GM23338 (cell line): ENCODE data around the gene CDK5RAP2.

Source experiments
- CREB1 ChIP-seq: fragments of 250-450 bp; sonication (Bioruptor Pico); IDR thresholded peaks from 2 replicates; pipeline ENCODE4 v1.5.0; 2020; ENCODE audit warnings: low read depth, mild to moderate bottlenecking, moderate library complexity
- CTCF ChIP-seq, 2 experiments: fragments of 200-600 bp in 1 of 2; sonication (generic) in 1 of 2; conservative IDR thresholded peaks; 2 replicates each; pipeline versions ENCODE4 v1.5.1 to v1.6.1; 2016 to 2017; ENCODE audit warnings: antibody characterized with exemption in 2 of 2, low read depth in 2 of 2, mild to moderate bottlenecking in 2 of 2, moderate library complexity in 1 of 2
- EZH2 ChIP-seq: fragments of 200-600 bp; sonication (generic); IDR thresholded peaks from one replicate; pipeline ENCODE4 v1.8.0; 2017; ENCODE audit warnings: antibody characterized with exemption, mild to moderate bottlenecking, low read depth; ENCODE audit not compliant: unreplicated experiment
- EZH2phosphoT487 ChIP-seq: fragments of 200-600 bp; sonication (generic); IDR thresholded peaks from one replicate; pipeline ENCODE4 v1.8.1; 2018; ENCODE audit warnings: antibody characterized with exemption; ENCODE audit not compliant: unreplicated experiment
- JUNB ChIP-seq: IDR thresholded peaks from one replicate; pipeline ENCODE4 v1.6.1; 2016; ENCODE audit warnings: antibody characterized with exemption; ENCODE audit not compliant: unreplicated experiment
- POLR2AphosphoS5 ChIP-seq: IDR thresholded peaks from 2 replicates; pipeline ENCODE4 v1.6.1; 2016; ENCODE audit warnings: antibody characterized with exemption, low read depth
- REST ChIP-seq: IDR thresholded peaks from one replicate; pipeline ENCODE4 v1.6.1; 2018; ENCODE audit warnings: antibody characterized with exemption; ENCODE audit not compliant: unreplicated experiment
- STAT1 ChIP-seq: IDR thresholded peaks from one replicate; pipeline ENCODE4 v1.6.1; 2016; ENCODE audit warnings: antibody characterized with exemption; ENCODE audit not compliant: unreplicated experiment
- ZNF114 ChIP-seq: fragments of 250-450 bp; sonication (Bioruptor Pico); IDR thresholded peaks from 2 replicates; pipeline ENCODE4 v1.5.0; 2020; ENCODE audit warnings: mild to moderate bottlenecking, moderate library complexity
- ZNF331 ChIP-seq: fragments of 250-450 bp; sonication (Bioruptor Pico); IDR thresholded peaks from 2 replicates; pipeline ENCODE4 v1.5.0; 2020; ENCODE audit warnings: low read depth, mild to moderate bottlenecking, moderate library complexity

DNA sequence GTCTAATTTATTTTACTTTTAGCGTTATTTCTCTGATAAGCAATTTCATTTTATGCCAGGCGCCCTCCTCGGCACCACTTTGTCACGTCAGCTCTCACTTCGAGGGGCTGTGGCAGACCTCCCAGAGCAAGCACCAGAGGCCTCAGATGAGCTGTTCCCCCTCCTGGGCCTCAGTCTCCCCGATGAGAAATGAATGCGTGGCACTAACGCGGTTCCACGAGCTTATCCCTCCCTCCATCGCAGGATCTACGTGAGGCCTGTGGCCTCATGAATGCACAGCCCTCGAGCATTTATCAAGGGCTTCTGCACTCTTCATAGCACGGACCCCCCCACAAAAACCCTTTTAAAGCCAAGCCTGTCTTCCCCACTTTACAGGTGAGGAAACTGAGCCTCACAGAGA, 205.2 kb downstream of the CDK5RAP2 start:
- TF ChIP-seq REST, result no peak
- TF ChIP-seq CTCF (conservative IDR thresholded peaks at IDR 0.05; ENCODE audit: low read depth in 2 of 2), result no peak
- TF ChIP-seq EZH2, result no peak
- no peak for TF ChIP-seq JUNB
- TF ChIP-seq POLR2AphosphoS5, result no peak
- no peak for TF ChIP-seq EZH2phosphoT487
- no peak for TF ChIP-seq CREB1 (CRISPR knock-in tag)
- TF ChIP-seq ZNF114 (CRISPR knock-in tag), result no peak
- TF ChIP-seq STAT1, result no peak
- TF ChIP-seq ZNF331 (CRISPR knock-in tag), result no peak
